ENCODE results near the gene IMP4.

IMP4 gene

GRCh38 chr2:130378206-130378897 lies 35.7 kb downstream of the IMP4 start:
- no peak for DNase-seq (ENCODE audit: low read depth)

GRCh38 chr2:130378898-130379214 lies 36.2 kb downstream of the IMP4 start:
- DNase-seq (ENCODE audit: low read depth): no peak

- no peak for DNase-seq (ENCODE audit: low read depth)
These were observed 37.6 kb downstream of the IMP4 start for GRCh38 chr2:130380096-130380934.

DNA sequence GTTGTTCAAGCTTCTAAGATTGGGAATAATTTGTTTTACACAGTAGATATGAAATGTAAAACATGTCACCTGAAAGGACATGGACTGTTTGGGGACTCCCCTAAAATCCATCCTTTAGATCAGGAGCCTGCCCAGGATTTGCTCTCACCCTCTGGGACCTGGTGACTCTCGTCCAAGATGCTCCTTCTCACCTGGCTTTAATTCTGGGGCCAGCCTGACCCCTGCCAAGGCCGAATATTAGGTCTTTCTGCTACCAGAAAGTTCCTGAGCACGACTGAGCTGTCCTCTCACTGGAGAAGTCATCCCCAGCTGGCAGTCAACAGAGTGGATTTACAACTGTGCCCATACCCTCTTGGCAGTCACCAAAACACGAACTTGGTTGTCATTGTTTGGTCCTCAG lies 38.4 kb downstream of the IMP4 start:
- DNase-seq (ENCODE audit: low read depth): no peak

GRCh38 chr2:130381619-130382018 lies 38.9 kb downstream of the IMP4 start:
- no peak for DNase-seq (ENCODE audit: low read depth)

- no peak for DNase-seq (ENCODE audit: low read depth)
These were observed 39.7 kb downstream of the IMP4 start for GRCh38 chr2:130382313-130382917.

DNA sequence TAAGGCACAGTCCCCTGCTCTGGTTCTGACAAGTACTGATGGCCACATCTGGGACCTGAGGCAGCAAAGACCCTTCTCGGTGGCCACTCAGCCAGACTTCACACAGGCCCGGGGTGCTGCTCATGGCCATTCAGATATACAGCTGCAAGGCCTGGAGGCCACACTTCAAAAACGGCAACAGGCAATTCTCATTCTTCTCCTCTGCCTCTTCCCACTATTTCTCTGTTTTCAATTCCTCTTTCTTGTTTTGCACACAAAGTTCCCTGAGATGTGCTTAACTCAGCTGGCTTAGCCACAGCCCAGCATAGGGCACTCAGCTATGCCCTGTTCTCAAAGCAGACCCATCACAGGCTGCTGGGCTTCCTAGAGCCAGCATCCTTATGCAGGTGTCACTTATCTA lies 43.0 kb downstream of the IMP4 start:
- no peak for DNase-seq (ENCODE audit: low read depth)

DNA sequence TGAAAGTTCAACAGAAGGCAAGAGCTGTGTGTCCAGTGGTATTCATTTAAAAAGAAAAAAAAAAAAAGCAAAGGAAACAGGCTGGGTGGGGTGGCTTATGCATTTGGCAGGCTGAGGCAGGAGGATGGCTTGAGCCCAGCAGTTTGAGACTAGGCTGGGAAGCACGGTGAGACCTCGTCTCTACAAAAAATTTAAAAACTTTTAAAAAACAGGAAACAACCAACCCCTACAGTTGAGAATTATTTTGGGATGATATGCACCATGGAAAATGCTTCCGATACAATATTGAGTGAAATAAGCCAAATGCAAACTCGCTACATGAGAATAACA lies 44.3 kb downstream of the IMP4 start:
- DNase-seq (ENCODE audit: low read depth): no peak

DNA sequence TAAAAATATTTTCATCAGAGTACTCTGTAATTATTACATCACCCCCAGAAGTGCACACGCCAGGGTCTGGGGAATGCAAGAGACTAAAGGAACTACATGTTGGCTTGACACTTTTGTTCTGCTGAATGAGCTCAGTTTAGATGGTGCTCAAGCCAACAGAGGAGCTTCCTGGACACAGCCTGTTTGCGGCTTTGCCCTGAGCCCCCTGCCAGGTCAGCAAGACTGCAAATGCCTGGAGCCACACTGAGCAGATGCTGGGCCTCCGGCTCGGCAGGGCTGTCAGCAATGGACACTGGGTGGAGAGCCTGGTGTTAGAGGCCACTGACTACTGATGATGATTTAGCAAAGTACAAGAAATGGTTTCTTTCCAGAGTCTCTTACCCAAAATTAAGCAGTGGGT lies 45.1 kb downstream of the IMP4 start:
- no peak for DNase-seq (ENCODE audit: low read depth)

DNA sequence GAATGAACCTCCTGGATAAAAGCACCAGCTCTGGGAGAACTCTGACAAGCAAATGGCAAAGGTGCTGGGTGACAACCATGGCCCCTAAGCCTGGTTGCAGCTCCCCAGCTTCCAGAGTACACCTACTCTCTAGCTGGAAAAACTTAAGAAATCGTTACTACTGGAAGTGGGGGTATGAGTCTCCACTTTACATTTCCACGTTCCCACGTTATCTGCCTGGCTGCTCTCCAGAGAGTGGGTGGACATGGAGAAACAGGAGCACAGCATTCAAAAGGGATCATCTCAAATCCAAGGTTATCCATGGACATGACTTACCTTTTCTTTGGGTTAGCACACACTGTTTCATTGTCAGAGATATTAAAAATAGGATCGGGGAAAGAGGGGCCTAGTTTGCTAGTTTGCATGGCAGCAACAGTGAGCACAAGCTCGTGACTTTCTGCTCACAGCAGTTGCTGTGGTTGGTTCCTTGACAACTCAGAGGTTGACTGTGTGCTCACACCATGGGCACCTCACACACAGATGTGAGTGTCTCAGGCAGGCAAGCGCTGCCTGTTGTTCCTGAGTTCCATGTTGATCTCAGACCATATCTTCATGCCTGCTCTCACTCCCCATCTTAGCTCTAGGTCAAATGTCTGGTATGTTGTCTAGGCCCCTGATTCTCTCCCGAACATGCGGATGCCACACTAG lies 45.7 kb downstream of the IMP4 start:
- DNase-seq (ENCODE audit: low read depth): no peak

- DNase-seq (ENCODE audit: low read depth): no peak
These were observed 46.7 kb downstream of the IMP4 start for GRCh38 chr2:130389358-130389757.

DNA sequence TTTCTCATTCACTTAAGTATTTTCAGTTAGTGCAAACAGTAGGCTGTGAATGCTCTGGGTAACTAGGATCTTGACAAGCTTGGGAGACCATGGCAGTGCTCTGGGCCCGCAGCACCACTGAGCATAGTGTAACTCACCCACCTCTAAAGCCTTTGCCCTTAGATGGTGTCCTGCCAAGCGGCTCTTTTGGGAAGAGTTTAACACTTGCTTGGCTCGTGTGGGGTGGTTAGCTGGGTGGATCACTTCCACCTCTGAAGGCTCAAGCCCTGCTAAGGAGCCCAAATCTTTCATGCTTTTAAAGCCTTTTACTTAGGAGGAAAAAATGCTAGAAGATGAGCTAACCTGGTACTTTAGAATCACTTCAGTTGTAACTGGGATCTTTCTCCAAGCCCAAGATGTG lies 47.1 kb downstream of the IMP4 start:
- no peak for DNase-seq (ENCODE audit: low read depth)

GRCh38 chr2:130390460-130391057 lies 47.9 kb downstream of the IMP4 start:
- DNase-seq (ENCODE audit: low read depth): no peak

- peak; percentile 31 for DNase-seq (ENCODE audit: low read depth)
These were observed 48.6 kb downstream of the IMP4 start for GRCh38 chr2:130391058-130391871.

- no peak for DNase-seq (ENCODE audit: low read depth)
These were observed 49.4 kb downstream of the IMP4 start for GRCh38 chr2:130391872-130392670.

DNA sequence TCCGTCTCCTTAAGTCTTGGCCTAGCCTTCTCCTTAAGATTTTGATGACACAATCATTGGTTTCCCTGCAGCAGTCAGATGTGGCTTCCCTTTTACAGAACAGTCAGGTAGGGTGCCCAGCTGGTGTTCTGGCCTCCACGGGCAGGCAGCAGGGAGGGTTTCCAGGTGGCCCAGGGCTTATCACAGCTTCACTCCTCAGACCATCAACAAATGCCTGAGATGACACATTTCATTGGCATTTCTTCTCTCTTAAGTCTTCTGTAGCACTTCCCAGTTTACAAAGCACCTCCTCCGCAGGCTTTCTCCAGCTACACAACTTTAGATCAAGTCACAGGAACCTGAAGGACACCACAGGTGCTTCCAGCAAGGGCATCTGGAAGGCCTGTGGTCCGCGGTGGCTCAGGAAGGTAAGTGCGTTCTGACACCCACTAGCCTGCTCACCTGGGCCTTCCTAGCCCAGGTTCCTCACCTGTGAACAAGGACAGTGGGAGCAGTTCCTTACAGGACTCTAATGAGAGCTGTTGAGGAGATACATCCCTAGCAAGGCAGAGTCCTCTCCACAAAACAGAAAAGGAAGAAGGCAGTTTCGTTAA lies 50.7 kb downstream of the IMP4 start:
- DNase-seq (ENCODE audit: low read depth): no peak
